Common myeloid progenitor, CD34-positive (primary cell): ENCODE results near the gene MACROD2.
A peak's percentile ranks its signal among the peaks of the same experiment; 100 is the strongest.

Experiments used
- CTCF ChIA-PET: fragments of 350-600 bp; sonication (Branson Sonifier 250); formaldehyde crosslinking; loops from one replicate; lab custom pipeline; 2021; ENCODE audit warnings: antibody characterized with exemption; lab: Charles Lee
- POLR2A ChIA-PET: fragments of 350-600 bp; sonication (Branson Sonifier 250); formaldehyde crosslinking; loops from one replicate; lab custom pipeline; 2021; ENCODE audit warnings: antibody characterized with exemption; lab: Charles Lee
- DNase-seq, 3 donors: peaks; one replicate each; pipeline versions ENCODE4 v3.0.0 to v3.0.0-alpha.2; 2013
- H3K27ac ChIP-seq, 2 experiments: 1 replicate in 1 of 2; 2 replicates in 1 of 2; pipeline ENCODE4 v1.7.0; 2013; ENCODE audit warnings: inconsistent platforms in 2 of 2, low read length in 2 of 2, mild to moderate bottlenecking in 2 of 2, low read depth in 1 of 2, moderate library complexity in 1 of 2; ENCODE audit not compliant: severe bottlenecking in 2 of 2, insufficient read depth in 1 of 2, poor library complexity in 1 of 2
- H3K27me3 ChIP-seq, 5 experiments: replicated peaks in 2 of 5; 1 replicate in 3 of 5; 2 replicates in 2 of 5; pipeline versions ENCODE4 v1.6.1 to v1.7.0; 2013; ENCODE audit warnings: low read length in 4 of 5, mild to moderate bottlenecking in 2 of 5, moderate library complexity in 2 of 5, inconsistent platforms in 1 of 5; ENCODE audit not compliant: insufficient read depth in 5 of 5, control insufficient read depth in 4 of 5
- H3K36me3 ChIP-seq, 4 experiments: 1 replicate in 2 of 4; 2 replicates in 2 of 4; pipeline versions ENCODE4 v1.6.1 to v1.7.0; 2013; ENCODE audit warnings: low read length in 3 of 4, control low read depth in 1 of 4, mild to moderate bottlenecking in 1 of 4; ENCODE audit not compliant: control insufficient read depth in 4 of 4, insufficient read depth in 4 of 4
- H3K4me1 ChIP-seq, 4 experiments: 1 replicate in 3 of 4; 2 replicates in 1 of 4; pipeline versions ENCODE4 v1.6.1 to v1.7.1; 2013; ENCODE audit warnings: low read length in 3 of 4, mild to moderate bottlenecking in 3 of 4, control low read depth in 1 of 4, inconsistent platforms in 1 of 4, moderate library complexity in 1 of 4; ENCODE audit not compliant: control insufficient read depth in 4 of 4, insufficient read depth in 4 of 4; ENCODE audit errors: control extremely low read depth in 1 of 4
- H3K4me3 ChIP-seq, 7 experiments: 1 replicate in 4 of 7; 2 replicates in 3 of 7; pipeline versions ENCODE4 v1.5.1 to v1.7.0; 2013; ENCODE audit warnings: mild to moderate bottlenecking in 7 of 7, low read length in 6 of 7, moderate library complexity in 6 of 7, inconsistent platforms in 2 of 7, low read depth in 2 of 7, control low read depth in 1 of 7; ENCODE audit not compliant: insufficient read depth in 4 of 7, control insufficient read depth in 1 of 7; ENCODE audit errors: extremely low read depth in 1 of 7
- H3K9me3 ChIP-seq, 5 experiments: 1 replicate in 4 of 5; 2 replicates in 1 of 5; pipeline versions ENCODE4 v1.6.1 to v1.7.1; 2013; ENCODE audit warnings: low read length in 4 of 5, mild to moderate bottlenecking in 2 of 5, inconsistent platforms in 1 of 5, low read depth in 1 of 5, moderate library complexity in 1 of 5; ENCODE audit not compliant: control insufficient read depth in 4 of 5, insufficient read depth in 2 of 5; ENCODE audit errors: control extremely low read depth in 1 of 5
- WGBS: methylation state at CpG from one replicate; pipeline ENCODE4 v1.1.5; 2013; ENCODE audit not compliant: insufficient coverage; 5-methylcytosine and 5-hydroxymethylcytosine counted together

MACROD2 gene

DNA sequence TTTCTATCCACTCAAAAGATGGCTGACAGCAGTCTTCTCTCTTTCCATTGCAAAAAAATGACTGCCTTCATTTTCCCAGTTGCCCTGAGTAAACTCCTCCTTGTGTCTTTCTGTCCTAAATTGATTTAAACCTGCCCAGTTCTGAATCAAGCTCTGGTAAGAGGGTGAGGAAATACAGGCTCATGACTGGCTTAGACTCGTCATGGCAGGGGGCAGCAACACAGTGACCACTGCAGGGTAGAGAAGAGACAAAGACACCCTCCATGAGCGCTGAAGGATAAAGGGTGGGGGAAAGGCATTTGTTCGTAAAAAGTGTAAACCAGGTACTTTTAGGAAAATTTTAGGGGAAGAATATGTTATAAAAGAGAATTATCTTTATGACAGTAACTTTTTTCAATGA lies 1080.3 kb downstream of the MACROD2 start:
- Histone ChIP-seq H3K4me1 (no peaks in the 10 kb centered on the region), H3K36me3 (no peaks in the 10 kb centered on the region), H3K27me3 (no peaks in the 10 kb centered on the region), H3K4me3 (no peak overlapping the region), H3K9me3 (peaks cover 0 to 1% (median 0%) of the 10 kb centered on the region in 5 experiments), H3K27ac (no peak overlapping the region)
- CTCF ChIA-PET = no interaction called here
- WGBS = 86% methylated on average over 2 of the region's 3 CpGs
- POLR2A ChIA-PET = no interaction called here
- DNase-seq = no peak

DNA sequence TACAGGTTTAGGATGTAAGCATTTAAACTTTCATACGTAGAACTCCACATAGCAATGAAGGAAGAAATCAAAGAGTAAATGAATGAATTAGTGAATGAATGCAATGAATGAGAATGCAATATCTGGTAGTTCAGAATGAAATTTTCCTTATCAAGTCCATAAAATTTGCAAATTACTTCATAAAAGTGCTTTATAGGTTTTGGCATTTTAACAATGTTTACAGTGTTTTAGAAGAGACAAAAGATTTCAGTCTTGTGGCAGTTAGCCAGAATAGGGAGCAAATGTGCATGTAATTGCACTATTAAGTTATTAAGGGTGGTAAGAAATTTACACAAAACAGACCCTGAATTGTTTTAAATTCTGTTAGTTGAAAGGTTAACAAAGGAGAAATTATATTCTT lies 1081.5 kb downstream of the MACROD2 start:
- Histone ChIP-seq H3K36me3 (no peaks in the 10 kb centered on the region), H3K4me1 (no peaks in the 10 kb centered on the region), H3K27ac (no peak overlapping the region), H3K27me3 (no peaks in the 10 kb centered on the region), H3K9me3 (no peaks in the 10 kb centered on the region), H3K4me3 (no peak overlapping the region)
- ChIA-PET POLR2A (no interaction called here), CTCF (no interaction called here)
- no CpG with 5 or more reads among the region's 1 CpG for WGBS
- no peak for DNase-seq

GRCh38 chr20:15077733-15078250 lies 1082.5 kb downstream of the MACROD2 start:
- CTCF ChIA-PET = no interaction called here
- no peak for DNase-seq

DNA sequence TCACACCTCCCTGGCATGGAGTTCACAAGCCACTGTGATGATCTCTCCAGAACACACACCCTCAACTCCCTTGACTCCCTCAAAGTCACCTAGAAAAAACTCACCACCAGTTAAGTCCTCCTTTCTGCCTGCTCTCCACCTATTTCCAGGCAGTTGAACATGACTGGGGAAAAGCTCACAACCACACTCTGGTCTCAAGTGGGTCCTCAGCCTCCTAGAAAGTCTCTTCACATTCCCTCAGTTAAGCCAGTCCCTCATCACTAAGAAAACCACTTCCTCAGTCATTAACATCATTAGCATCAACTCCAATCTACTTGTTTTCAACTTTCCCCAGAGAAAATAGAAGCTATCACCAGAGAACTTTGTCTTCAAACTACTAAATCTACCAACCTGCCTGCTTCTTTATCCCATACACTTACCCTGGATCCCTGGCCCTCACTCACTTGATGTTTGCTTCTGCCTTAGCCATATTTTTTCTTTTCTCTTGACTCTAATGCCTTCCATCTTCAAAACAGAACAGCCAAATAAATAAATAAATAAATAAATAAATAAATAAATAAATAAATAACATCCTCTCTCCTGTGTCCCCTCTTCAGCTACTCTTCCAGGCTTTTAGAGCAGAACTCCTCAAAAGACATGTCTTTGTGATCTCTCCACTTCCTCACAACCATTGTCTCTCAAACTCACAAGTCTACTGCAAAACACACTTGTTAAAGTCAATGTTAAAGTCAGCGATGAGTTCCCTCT lies 1084.5 kb downstream of the MACROD2 start:
- no peak for DNase-seq
- H3K27me3 ChIP-seq = no peaks in the 10 kb centered on the region
- no peak overlapping the region for H3K27ac ChIP-seq
- no peak overlapping the region for H3K4me3 ChIP-seq
- H3K9me3 ChIP-seq = no peaks in the 10 kb centered on the region
- H3K36me3 ChIP-seq = no peaks in the 10 kb centered on the region
- POLR2A ChIA-PET = no interaction called here
- CTCF ChIA-PET = no interaction called here
- no peaks in the 10 kb centered on the region for H3K4me1 ChIP-seq
- WGBS = 83% methylated on average over 1 of the region's 1 CpG

More at GRCh38 chr20:15077733-15078250, 1082.5 kb downstream of the MACROD2 start:
- POLR2A ChIA-PET = interaction anchor here (0.7 kb wide), 1 partner anchor 1871 kb away, joined by 3 read pairs; no protein-coding TSS in a partner anchor
- Histone ChIP-seq H3K9me3 (no peaks in the 10 kb centered on the region), H3K27ac (no peak overlapping the region), H3K27me3 (no peaks in the 10 kb centered on the region), H3K4me3 (no peak overlapping the region), H3K4me1 (no peaks in the 10 kb centered on the region), H3K36me3 (no peaks in the 10 kb centered on the region)
- WGBS = 100% methylated on average over 2 of the region's 6 CpGs

GRCh38 chr20:15081261-15081660 lies 1085.9 kb downstream of the MACROD2 start:
- Histone ChIP-seq H3K4me3 (no peak overlapping the region), H3K27me3 (no peaks in the 10 kb centered on the region), H3K27ac (no peak overlapping the region), H3K36me3 (no peaks in the 10 kb centered on the region), H3K4me1 (no peaks in the 10 kb centered on the region), H3K9me3 (no peaks in the 10 kb centered on the region)
- WGBS = 86% methylated on average over 1 of the region's 1 CpG
- DNase-seq = no peak
- CTCF ChIA-PET = no interaction called here
- POLR2A ChIA-PET = no interaction called here

DNA sequence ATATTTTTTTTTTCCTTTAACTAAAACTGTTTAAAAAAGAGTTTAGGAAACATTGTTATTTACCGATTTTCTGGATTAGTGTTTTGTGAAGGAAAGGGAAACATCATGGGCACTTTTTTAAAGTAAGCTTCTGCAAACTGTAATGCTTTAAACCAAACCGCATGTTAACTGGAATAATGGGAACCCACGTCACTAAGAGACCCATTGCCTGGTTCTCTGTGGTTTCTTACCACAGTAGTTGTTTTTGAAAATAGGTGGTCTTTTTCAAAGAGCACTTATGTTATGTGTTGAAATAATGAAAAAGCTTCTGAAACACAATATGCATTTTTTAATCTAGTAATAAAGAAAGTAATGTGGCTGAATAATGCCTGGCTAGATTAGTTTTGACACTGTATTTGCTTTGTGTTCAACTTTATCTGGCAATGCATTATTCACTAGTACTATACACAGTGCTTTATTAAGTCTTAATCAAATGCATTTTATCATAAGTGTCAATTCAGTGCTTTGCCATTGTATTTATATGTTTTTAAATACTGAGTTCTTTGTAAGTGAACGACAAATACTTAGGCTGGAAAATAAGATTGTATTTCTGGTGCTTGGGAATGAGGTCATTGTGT lies 1096.2 kb downstream of the MACROD2 start:
- Histone ChIP-seq H3K36me3 (no peaks in the 10 kb centered on the region), H3K4me1 (no peaks in the 10 kb centered on the region), H3K9me3 (no peaks in the 10 kb centered on the region), H3K27ac (no peak overlapping the region), H3K4me3 (no peak overlapping the region), H3K27me3 (no peaks in the 10 kb centered on the region)
- ChIA-PET CTCF (no interaction called here), POLR2A (no interaction called here)
- 100% methylated on average over 1 of the region's 4 CpGs for WGBS
- peak in 1 of 3 donors; percentile 45 for DNase-seq

DNA sequence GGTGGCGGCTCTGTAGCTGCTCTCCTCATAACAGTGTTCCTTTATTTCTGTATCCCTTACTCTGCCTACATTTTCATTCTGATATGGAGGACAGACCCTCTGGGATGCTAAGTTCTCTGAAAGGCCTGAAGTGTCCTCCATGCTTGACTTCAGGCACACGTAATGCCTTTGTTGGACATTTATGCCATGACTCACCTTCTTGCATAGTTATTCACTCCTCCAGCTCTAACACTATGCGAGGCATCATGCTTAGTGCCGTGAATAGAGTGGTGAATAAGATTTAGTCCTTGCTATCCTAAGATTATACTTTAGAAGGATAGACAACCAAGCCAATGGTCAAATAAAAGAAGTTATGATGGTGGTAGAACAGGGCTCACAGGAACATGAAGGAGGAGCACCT lies 1103.0 kb downstream of the MACROD2 start:
- Histone ChIP-seq H3K36me3 (no peaks in the 10 kb centered on the region), H3K27ac (no peak overlapping the region), H3K27me3 (no peaks in the 10 kb centered on the region), H3K9me3 (no peaks in the 10 kb centered on the region), H3K4me1 (no peaks in the 10 kb centered on the region), H3K4me3 (no peak overlapping the region)
- WGBS = 100% methylated on average over 1 of the region's 4 CpGs
- no peak for DNase-seq
- CTCF ChIA-PET = no interaction called here
- POLR2A ChIA-PET = no interaction called here
